GM19463 (cell line): ENCODE results near the gene TMEM256.

Experiments used
- ATAC-seq: cut with Tn5 transposase; IDR thresholded peaks from one replicate; pipeline ENCODE4 v1.9.1; 2021; ENCODE audit warnings: mild to moderate bottlenecking, moderate library complexity; ENCODE audit not compliant: unreplicated experiment

TMEM256 gene

DNA sequence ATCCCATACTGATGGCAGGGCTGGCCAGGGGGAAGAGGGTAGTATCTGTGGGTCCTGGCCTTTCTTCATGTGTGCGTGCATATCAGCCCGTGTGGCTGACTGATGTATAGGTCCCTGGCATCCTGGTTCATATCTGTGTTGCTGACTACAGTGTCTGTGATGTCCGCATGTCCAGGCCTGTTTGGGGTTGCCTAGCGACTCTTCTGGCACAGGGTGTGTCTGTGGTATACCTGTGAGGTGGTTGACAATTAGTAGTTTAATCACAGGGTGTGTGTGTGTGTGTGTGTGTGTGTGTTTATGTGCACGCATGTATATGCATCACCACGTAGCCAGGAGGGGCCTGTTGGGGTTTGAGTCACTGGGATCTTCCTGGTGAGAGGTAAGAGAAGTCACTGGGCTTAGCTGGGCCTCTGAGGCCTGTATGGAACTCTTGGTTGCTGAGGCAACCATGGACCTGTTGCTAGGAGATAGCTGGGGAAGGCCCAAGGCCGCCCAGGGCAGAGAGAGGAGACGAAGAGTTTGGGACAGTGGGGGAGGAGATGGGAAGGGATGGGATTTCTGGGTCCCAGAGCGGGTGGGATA is 49.5 kb downstream of the TMEM256 start:
- ATAC-seq, result no peak
